HG03159 (cell line): Measurements from ENCODE around the gene MYL4.
"Not testable (repeated sequence)": the region's sequence is repeated elsewhere in the genome, so short reads cannot be mapped to it uniquely, and the experiment has no call there.

Experiments
- ATAC-seq: cut with Tn5 transposase; IDR thresholded peaks from one replicate; pipeline ENCODE4 v1.9.1; 2021; ENCODE audit warnings: mild to moderate bottlenecking, moderate library complexity; ENCODE audit not compliant: unreplicated experiment

Gene MYL4

DNA sequence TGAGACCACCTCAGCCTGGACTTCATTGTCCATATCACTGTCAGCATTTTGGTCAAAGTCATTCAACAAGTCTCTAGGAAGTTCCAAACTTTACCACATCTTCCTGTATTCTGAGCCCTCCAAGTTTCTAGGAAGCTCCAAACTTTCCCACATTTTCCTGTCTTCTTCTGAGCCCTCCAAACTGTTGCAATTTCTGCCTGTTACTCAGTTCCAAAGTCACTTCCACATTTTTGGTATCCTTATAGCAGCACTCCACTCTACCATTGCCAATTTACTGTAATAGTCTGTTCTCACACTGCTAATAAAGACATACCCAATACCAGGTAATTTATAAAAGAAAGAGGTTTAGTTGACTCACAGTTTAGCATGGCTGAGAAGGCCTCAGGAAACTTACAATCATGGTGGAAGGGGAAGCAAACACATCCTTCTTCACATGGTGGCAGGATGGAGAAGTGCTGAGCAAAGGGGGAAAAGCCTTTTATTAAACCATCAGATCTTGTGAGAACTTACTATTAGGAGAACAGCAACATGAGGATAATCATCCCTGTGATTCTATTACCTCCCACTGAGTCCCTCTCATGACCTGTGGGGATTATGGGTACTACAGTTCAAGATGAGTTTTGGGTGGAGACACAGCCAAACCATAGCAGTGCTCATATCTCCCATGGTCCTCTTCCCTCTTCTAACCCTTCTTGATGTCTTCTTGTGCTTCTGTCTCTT, 60.6 kb downstream of the MYL4 start:
- ATAC-seq = not testable (repeated sequence)

DNA sequence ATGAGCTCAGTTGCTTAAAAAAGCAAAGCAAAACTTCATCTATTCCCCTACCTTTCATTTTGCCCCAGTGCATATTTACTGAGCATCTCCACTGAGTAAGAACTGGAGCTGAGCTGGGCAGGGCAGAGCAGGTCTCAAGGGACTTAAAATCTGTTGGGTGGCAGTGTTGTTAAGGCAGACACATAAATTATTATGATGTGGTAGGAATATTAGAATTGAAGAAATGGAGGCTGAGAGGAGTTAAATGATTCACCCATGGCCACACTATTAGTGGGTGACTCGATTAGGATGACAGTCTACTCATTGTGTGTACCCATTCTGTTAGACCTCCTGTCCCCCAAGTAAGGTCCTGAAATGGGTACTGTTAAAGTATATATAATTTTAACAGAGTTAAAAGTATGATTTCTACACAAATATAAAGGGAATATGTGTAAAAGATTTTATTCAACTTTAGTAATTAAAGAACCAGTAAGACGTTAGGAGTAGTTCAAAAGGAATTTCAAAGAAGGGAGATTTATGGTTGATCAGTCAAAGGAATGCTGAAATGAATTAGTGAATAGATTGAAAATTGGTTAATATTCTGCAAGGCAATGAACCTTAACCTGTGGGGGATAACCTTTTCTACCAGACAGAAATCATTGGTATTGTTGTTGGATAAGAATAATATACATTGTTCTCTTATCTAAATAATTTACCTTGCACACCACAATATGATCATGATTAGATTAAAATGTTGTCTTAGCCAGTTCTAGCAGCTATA, 62.0 kb downstream of the MYL4 start:
- ATAC-seq = no peak

- no peak for ATAC-seq
Observed at GRCh38 chr17:47272491-47272890, 63.3 kb downstream of the MYL4 start.

GRCh38 chr17:47273245-47273644, 64.1 kb downstream of the MYL4 start:
- no peak for ATAC-seq
